Measurements from ENCODE around the gene ABT1.
"Not testable (repeated sequence)": the region's sequence is repeated elsewhere in the genome, so short reads cannot be mapped to it uniquely, and the experiment has no call there.

Gene ABT1

DNA sequence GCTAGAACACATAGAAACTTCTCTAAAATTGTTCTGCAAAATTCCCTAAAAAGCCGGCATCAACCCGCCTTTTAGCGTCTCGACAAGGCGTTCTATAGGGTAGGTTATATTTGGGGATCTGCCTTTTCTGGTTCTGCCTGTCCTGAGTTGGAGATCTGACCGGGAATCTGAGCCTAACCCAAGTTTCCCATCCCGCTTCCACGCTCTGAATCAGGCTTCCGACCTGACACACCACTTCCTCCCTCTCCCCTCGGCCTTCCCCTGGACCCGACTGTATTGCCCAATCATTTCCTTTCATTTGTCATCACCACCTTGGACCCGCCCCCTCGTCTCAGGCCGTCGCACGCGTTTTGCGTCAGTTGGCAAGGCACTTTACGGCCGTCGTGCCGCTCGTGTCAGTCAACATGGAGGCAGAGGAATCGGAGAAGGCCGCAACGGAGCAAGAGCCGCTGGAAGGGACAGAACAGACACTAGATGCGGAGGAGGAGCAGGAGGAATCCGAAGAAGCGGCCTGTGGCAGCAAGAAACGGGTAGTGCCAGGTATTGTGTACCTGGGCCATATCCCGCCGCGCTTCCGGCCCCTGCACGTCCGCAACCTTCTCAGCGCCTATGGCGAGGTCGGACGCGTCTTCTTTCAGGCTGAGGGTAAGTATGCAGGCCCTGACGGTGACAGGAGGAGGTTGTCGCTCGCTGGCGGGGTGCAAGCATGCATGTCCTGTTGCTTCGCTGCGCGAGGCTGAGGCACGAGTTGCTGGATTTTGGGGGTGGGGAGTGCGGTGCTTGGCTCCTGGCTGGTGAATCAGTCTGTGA is at the start of gene ABT1:
Gene ABT1, plus strand, starts transcription at position 375 of the 810 bp plus-strand sequence. Its CDS starts 30 bp downstream, at position 405.
- DNase-seq (ENCODE audit: extremely low spot score) = peak; percentile 95
- peak; percentile 45 for TF ChIP-seq L3MBTL2 (conservative IDR thresholded peaks at IDR 0.05)
- no peak for TF ChIP-seq FOXA1 (IDR thresholded peaks at IDR 0.05)
- TF ChIP-seq ZNF384 (IDR thresholded peaks at IDR 0.05) = no peak
- TF ChIP-seq BHLHE40 (IDR thresholded peaks at IDR 0.05; ENCODE audit: borderline replicate concordance) = no peak
- TF ChIP-seq SUZ12 (IDR thresholded peaks at IDR 0.05) = no peak
- peak; percentile 73 for TF ChIP-seq ELF4 (IDR thresholded peaks at IDR 0.05)
- TF ChIP-seq CTBP1 (IDR thresholded peaks at IDR 0.05; ENCODE audit: borderline replicate concordance) = no peak
- no peak for TF ChIP-seq LEF1 (IDR thresholded peaks at IDR 0.05; ENCODE audit: borderline replicate concordance)
- TF ChIP-seq ARNT (IDR thresholded peaks at IDR 0.05) = no peak
- TF ChIP-seq TARDBP (IDR thresholded peaks at IDR 0.05) = no peak
- no peak for TF ChIP-seq NFRKB (IDR thresholded peaks at IDR 0.05)
- peak; percentile 96 for TF ChIP-seq FOXK2 (IDR thresholded peaks at IDR 0.05)
- TF ChIP-seq HDGF (IDR thresholded peaks at IDR 0.05; ENCODE audit: borderline replicate concordance) = no peak
- TF ChIP-seq FOXM1 (IDR thresholded peaks at IDR 0.05; ENCODE audit: borderline replicate concordance) = no peak
- TF ChIP-seq, protein P1, sequence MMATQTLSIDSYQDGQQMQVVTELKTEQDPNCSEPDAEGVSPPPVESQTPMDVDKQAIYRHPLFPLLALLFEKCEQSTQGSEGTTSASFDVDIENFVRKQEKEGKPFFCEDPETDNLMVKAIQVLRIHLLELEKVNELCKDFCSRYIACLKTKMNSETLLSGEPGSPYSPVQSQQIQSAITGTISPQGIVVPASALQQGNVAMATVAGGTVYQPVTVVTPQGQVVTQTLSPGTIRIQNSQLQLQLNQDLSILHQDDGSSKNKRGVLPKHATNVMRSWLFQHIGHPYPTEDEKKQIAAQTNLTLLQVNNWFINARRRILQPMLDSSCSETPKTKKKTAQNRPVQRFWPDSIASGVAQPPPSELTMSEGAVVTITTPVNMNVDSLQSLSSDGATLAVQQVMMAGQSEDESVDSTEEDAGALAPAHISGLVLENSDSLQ (IDR thresholded peaks at IDR 0.05) = peak; percentile 98
- no peak for TF ChIP-seq SP1 (IDR thresholded peaks at IDR 0.05)
- ChIA-PET POLR2A (interaction anchor here (0.9 to 4.6 kb wide), 6 partner anchors 16 to 506 kb away, joined by 3 to 43 read pairs (median 4); a partner anchor contains a TSS), CTCF (interaction anchor here (3.4 kb wide), 1 partner anchor 18 kb away, joined by 27 read pairs; no protein-coding TSS in a partner anchor)

DNA sequence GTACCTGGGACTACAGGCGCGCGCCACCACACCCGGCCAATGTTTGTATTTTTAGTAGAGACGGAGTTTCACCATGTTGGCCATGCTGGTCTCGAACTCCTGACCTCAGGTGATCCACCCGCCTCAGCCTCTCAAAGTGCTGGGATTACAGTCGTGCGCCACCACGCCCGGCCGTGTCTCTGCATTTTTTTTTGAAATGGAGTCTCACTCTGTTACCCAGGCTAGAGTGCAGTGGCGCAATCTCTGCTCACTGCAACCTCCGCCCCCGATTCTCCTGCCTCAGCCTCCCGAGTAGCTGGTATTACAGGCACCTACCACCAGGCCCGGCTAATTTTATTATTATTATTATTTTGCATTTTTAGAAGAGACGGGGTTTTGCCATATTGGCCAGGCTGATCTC is 49.4 kb upstream of the ABT1 start:
- CTCF ChIA-PET; DNase-seq (ENCODE audit: extremely low spot score): not testable (repeated sequence)
- POLR2A ChIA-PET = interaction anchor here (1.0 kb wide), 1 partner anchor 10 kb away, joined by 7 read pairs; the partner anchor contains the start of gene HMGN4

DNA sequence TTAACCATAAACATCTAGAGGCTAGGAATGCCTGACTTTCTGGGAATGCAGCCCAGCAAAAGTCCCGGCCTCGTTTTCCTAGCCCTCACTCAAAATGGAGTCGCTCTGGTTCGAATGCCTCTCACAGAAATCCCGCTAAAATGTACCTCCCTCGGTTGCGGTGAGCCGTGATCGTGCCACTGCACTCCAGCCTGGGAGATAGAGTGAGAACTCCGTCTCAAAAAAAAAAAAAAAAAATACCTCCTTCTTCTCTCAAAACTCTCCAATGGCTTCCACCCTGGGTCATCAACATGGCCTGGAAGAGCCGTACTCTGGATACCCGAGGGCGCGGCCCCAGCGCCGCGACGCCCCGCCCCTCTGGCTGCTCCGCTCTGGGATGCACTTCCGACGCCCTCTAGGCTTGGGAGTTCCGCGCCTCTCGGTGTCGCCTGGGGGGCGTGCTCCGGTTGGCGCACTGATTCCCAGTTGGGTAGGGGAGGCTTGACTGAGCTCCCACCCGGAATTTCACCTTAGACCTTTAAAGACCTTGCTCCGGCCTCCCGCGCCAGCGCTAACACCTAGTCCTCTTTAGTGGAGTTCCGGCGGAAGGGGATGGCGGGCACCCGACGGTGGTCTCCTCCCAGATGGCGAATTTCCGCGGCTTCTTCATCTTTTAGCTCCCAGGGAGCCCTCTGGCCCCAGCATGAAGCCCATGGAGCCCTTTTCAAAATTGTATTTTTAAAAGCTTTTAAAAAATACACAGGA is 46.3 kb upstream of the ABT1 start:
- CTCF ChIA-PET = no interaction called here
- POLR2A ChIA-PET = no interaction called here
- no peak for TF ChIP-seq FOXM1 (IDR thresholded peaks at IDR 0.05; ENCODE audit: borderline replicate concordance)
- DNase-seq (ENCODE audit: extremely low spot score) = no peak

DNA sequence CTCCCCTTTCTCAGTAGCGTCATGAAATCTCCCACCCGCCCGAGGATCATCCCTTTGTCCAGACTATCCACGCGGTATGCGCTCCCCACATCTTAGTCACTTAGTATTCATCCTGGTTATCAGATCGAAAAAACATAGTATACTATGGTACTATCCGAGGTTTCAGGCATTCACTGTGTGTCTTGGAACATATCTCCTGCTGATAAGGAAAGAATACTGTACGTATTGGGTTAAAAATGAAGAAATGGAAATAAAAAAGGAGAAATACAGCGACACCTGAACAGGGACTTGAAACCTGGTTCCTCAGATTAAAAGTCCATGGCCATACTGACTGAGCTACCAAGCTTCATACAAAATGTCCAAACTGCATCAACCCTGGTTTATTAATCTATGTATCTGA is 44.5 kb upstream of the ABT1 start:
- ChIA-PET CTCF (no interaction called here), POLR2A (interaction anchor here (0.7 to 6.3 kb wide), 2 partner anchors 15 to 260 kb away, joined by 3 to 45 read pairs; partner anchors contain the start of gene HMGN4)
- TF ChIP-seq ELF4 (IDR thresholded peaks at IDR 0.05) (no peak), FOXK2 (IDR thresholded peaks at IDR 0.05) (no peak), SP1 (IDR thresholded peaks at IDR 0.05) (no peak), FOXM1 (IDR thresholded peaks at IDR 0.05; ENCODE audit: borderline replicate concordance) (no peak)
- no peak for DNase-seq (ENCODE audit: extremely low spot score)

DNA sequence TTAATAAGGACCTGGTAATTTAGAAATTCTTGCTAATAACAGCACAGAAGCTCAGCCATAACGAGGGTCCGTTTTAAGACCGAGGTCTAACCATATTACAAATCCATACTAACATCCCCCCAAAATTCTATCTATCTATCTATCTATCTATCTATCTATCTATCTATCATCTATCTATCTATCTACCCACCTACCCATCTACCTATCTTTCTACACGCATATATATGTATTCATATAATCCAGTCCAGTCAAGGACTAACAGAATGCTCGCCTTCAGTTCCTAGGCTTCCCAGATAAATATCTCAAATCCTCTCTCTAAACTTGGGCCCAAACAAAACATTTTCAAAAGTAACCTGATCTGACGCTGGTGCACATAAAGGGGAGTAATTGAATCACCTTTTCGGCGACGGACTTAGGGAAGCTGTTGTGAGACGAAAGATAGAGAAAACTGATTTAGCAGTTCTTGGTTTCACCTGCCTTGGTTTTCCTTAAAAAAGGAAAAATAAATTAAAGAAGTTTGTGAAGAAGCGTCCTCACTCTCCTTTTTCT is 44.0 kb upstream of the ABT1 start:
- CTCF ChIA-PET = no interaction called here
- TF ChIP-seq ZNF384 (IDR thresholded peaks at IDR 0.05) = no peak
- POLR2A ChIA-PET = interaction anchor here (0.7 to 6.3 kb wide), 5 partner anchors 15 to 429 kb away, joined by 3 to 45 read pairs (median 4); partner anchors contain the start of gene HMGN4
- no peak for DNase-seq (ENCODE audit: extremely low spot score)

DNA sequence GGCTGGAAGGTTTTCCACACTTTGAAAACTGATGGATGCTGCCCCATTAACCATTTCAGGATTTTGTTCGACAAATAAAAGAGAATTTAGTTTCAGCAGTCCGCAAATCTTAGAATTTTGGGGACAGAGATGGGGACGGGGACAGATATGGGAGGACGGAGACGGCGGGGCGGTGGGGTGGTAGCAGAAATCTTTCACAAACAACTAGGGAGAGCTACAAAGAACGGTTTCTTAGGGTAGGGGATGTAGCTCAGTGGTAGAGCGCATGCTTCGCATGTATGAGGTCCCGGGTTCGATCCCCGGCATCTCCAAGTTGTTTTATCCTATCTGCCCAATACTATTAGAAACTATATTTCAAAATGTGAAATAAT is 43.5 kb upstream of the ABT1 start:
- no peak for DNase-seq (ENCODE audit: extremely low spot score)
- POLR2A ChIA-PET = interaction anchor here (1.0 to 6.3 kb wide), 4 partner anchors 16 to 429 kb away, joined by 3 to 45 read pairs (median 4); partner anchors contain the start of gene HMGN4
- CTCF ChIA-PET = interaction anchor here (1.2 kb wide), 1 partner anchor 16 kb away, joined by 3 read pairs; no protein-coding TSS in a partner anchor
- TF ChIP-seq ELF4 (IDR thresholded peaks at IDR 0.05) = no peak
- TF ChIP-seq, protein P1 (IDR thresholded peaks at IDR 0.05) = peak; percentile 28

DNA sequence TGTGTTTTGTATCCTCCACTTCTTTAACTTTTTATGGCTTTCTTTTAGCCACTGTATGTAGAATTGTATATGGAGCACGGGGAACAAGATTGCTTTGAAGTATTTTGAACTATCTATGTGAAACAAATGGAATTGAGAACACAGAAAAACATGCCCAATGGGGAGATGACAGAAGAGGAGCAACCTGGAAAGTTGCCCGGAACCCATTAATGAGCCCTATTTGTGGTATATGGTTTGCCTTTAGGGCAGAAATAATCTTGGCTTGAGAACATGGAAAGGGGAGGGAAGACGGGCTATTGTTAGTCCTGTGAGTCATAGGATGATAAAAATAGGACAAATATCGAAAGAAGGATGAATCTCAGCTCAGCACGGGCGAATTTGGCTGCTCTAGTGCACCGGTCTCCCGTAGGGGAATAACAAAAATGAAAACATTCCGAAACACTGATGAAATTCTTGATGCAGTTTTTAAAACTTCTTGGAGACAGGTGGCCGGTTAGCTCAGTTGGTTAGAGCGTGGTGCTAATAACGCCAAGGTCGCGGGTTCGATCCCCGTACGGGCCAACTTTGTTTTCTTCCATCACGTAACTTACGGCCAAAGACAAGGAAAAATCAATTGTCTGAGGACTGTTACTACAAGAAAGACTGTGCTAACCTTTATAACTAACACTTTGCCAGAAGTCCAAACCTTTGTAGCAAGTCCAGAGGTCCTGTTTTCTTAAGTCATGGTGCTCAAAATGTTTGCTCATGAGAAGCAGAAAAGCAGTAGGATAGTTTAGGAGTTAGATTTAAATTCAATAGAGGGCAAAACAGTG is 42.9 kb upstream of the ABT1 start:
- ChIA-PET POLR2A (interaction anchor here (1.0 to 6.3 kb wide), 4 partner anchors 16 to 430 kb away, joined by 3 to 45 read pairs (median 4); partner anchors contain the start of gene HMGN4), CTCF (interaction anchor here (0.6 to 1.3 kb wide), 5 partner anchors 16 to 232 kb away, joined by 3 to 4 read pairs (median 3); no protein-coding TSS in a partner anchor)
- DNase-seq (ENCODE audit: extremely low spot score) = no peak
- TF ChIP-seq TARDBP (IDR thresholded peaks at IDR 0.05) (0 out of 2 replicates have a peak, but pooled peaks have one; percentile 10), FOXM1 (IDR thresholded peaks at IDR 0.05; ENCODE audit: borderline replicate concordance) (no peak)

All from HEK293T (cell line).